ENCODE measurements around the gene NINL. TPM values are rescaled to one million over a fixed set of nuclear protein-coding genes. Genes with fewer than 3 reads are reported as not detected.

The NINL gene
- total RNA-seq, 6 donors from 2014 or later = 10.2 to 47.1 (median 20.3) TPM

- no peak for DNase-seq
- WGBS, 2 donors = 93 to 96% methylated on average over 6 to 7 of the region's 7 CpGs
These were observed 118.5 kb downstream of the NINL start for GRCh38 chr20:25466846-25467245.

GRCh38 chr20:25465243-25466135, 119.8 kb downstream of the NINL start:
- DNase-seq (no peak), ATAC-seq (ENCODE audit: low FRiP score in 2 of 2) (no peak)
- WGBS, 2 donors = 87 to 92% methylated on average over 9 to 13 of the region's 15 CpGs
- Histone ChIP-seq H3K27ac (no peak overlapping the region), H3K4me3 (no peak overlapping the region), H3K36me3 (peaks cover 0 to 35% (median 12%) of the 10 kb centered on the region in 4 donors), H3K9me3 (no peaks in the 10 kb centered on the region), H3K27me3 (no peaks in the 10 kb centered on the region), H3K4me1 (no peaks in the 10 kb centered on the region)
- TF ChIP-seq CTCF (IDR thresholded peaks at IDR 0.05) (no peak), POLR2A (IDR thresholded peaks at IDR 0.05) (no peak)

More at GRCh38 chr20:25466846-25467245, 118.5 kb downstream of the NINL start:
- Histone ChIP-seq H3K27ac (no peak overlapping the region), H3K9me3 (no peaks in the 10 kb centered on the region), H3K4me1 (no peaks in the 10 kb centered on the region), H3K36me3 (peaks cover 0 to 26% (median 11%) of the 10 kb centered on the region in 4 donors), H3K27me3 (no peaks in the 10 kb centered on the region), H3K4me3 (no peak overlapping the region)
- no peak for ATAC-seq (ENCODE audit: low FRiP score in 2 of 2)
- no peak for TF ChIP-seq POLR2AphosphoS5 (IDR thresholded peaks at IDR 0.05)
- TF ChIP-seq EP300 (IDR thresholded peaks at IDR 0.05) = no peak
- no peak for TF ChIP-seq POLR2A (IDR thresholded peaks at IDR 0.05)
- TF ChIP-seq CTCF (IDR thresholded peaks at IDR 0.05) = no peak

GRCh38 chr20:25464501-25465242, 120.7 kb downstream of the NINL start:
- H3K36me3 ChIP-seq = peaks cover 0 to 33% (median 12%) of the 10 kb centered on the region in 4 donors
- no peak for DNase-seq
- TF ChIP-seq EP300 (IDR thresholded peaks at IDR 0.05) (no peak), CTCF (IDR thresholded peaks at IDR 0.05) (no peak), POLR2A (IDR thresholded peaks at IDR 0.05) (no peak), POLR2AphosphoS5 (IDR thresholded peaks at IDR 0.05) (no peak)
- H3K27ac ChIP-seq = no peak overlapping the region
- no peaks in the 10 kb centered on the region for H3K4me1 ChIP-seq
- ATAC-seq (ENCODE audit: low FRiP score in 2 of 2) = no peak
- no peaks in the 10 kb centered on the region for H3K9me3 ChIP-seq
- WGBS, 2 donors = 74 to 76% methylated on average over 13 of the region's 13 CpGs
- no peaks in the 10 kb centered on the region for H3K27me3 ChIP-seq
- no peak overlapping the region for H3K4me3 ChIP-seq

GRCh38 chr20:25461786-25462545, 123.4 kb downstream of the NINL start:
- H3K9me3 ChIP-seq = no peaks in the 10 kb centered on the region
- no peak for TF ChIP-seq CTCF (IDR thresholded peaks at IDR 0.05)
- no peak for TF ChIP-seq POLR2AphosphoS5 (IDR thresholded peaks at IDR 0.05)
- TF ChIP-seq POLR2A (IDR thresholded peaks at IDR 0.05) = no peak
- TF ChIP-seq EP300 (IDR thresholded peaks at IDR 0.05) = no peak
- H3K4me3 ChIP-seq = no peak overlapping the region
- ATAC-seq (ENCODE audit: low FRiP score in 2 of 2) = peak in 1 of 2 donors; percentile 13
- H3K27me3 ChIP-seq = no peaks in the 10 kb centered on the region
- peaks cover 0 to 18% (median 9%) of the 10 kb centered on the region in 4 donors for H3K36me3 ChIP-seq
- DNase-seq = no peak
- no peaks in the 10 kb centered on the region for H3K4me1 ChIP-seq
- 68 to 77% methylated on average over 18 of the region's 18 CpGs for WGBS, 2 donors
- H3K27ac ChIP-seq = no peak overlapping the region

Measured in upper lobe of left lung (tissue), 6 donors.